CD4-positive, alpha-beta T cell (primary cell): Measurements from ENCODE around the gene PIK3C2G. TPM values are rescaled to one million over a fixed set of nuclear protein-coding genes. Genes with fewer than 3 reads are reported as not detected.

ENCODE experiments used
- ATAC-seq: fragments of 200-7000 bp; cut with Tn5 transposase; one replicate; pipeline ENCODE4 v1.10.0; 2022; ENCODE audit warnings: mild to moderate bottlenecking; ENCODE audit not compliant: poor library complexity
- CTCF ChIA-PET: fragments of 350-600 bp; sonication (Branson Sonifier 250); formaldehyde crosslinking; loops from one replicate; lab custom pipeline; 2021; ENCODE audit warnings: antibody characterized with exemption, inconsistent platforms; lab: Charles Lee
- POLR2A ChIA-PET: fragments of 350-600 bp; sonication (Branson Sonifier 250); formaldehyde crosslinking; loops from one replicate; lab custom pipeline; 2021; ENCODE audit warnings: antibody characterized with exemption, inconsistent platforms; lab: Charles Lee
- DNase-seq, 14 experiments: peaks; one replicate each; pipeline ENCODE4 v3.0.0-alpha.2; 2013 to 2020; ENCODE audit warnings: mixed read lengths in 2 of 14
- H3K27ac ChIP-seq, 2 donors: one replicate each; pipeline versions ENCODE4 v1.5.1 to v1.7.0; 2013; ENCODE audit warnings: low read length in 2 of 2, low read depth in 1 of 2, mild to moderate bottlenecking in 1 of 2
- H3K27me3 ChIP-seq, 2 experiments: 1 replicate in 1 of 2; 2 replicates in 1 of 2; pipeline versions ENCODE4 v1.6.1 to v1.7.0; 2013; ENCODE audit warnings: low read length in 2 of 2, control low read depth in 1 of 2, mild to moderate bottlenecking in 1 of 2, moderate library complexity in 1 of 2; ENCODE audit not compliant: insufficient read depth in 2 of 2, control insufficient read depth in 1 of 2
- H3K36me3 ChIP-seq: one replicate; pipeline ENCODE4 v1.6.1; 2013; ENCODE audit warnings: low read length, control low read depth; ENCODE audit not compliant: insufficient read depth
- H3K4me1 ChIP-seq: one replicate; pipeline ENCODE4 v1.6.1; 2013; ENCODE audit warnings: low read length, control low read depth; ENCODE audit not compliant: insufficient read depth
- H3K4me3 ChIP-seq: one replicate; pipeline ENCODE4 v1.5.1; 2013; ENCODE audit warnings: mild to moderate bottlenecking, low read length, moderate library complexity
- H3K9me3 ChIP-seq, 2 experiments: 1 replicate in 1 of 2; 2 replicates in 1 of 2; pipeline versions ENCODE4 v1.6.1 to v1.7.0; 2013; ENCODE audit warnings: low read length in 2 of 2, mild to moderate bottlenecking in 2 of 2, control low read depth in 1 of 2, moderate library complexity in 1 of 2; ENCODE audit not compliant: control insufficient read depth in 1 of 2, insufficient read depth in 1 of 2
- H3K27ac Mint-ChIP-seq: one replicate; pipeline ENCODE4 v1.8.0; 2020; ENCODE audit warnings: mixed read lengths
- H3K27me3 Mint-ChIP-seq: one replicate; pipeline ENCODE4 v1.8.0; 2021; ENCODE audit warnings: mixed read lengths
- H3K36me3 Mint-ChIP-seq: one replicate; pipeline ENCODE4 v1.8.0; 2021; ENCODE audit warnings: low read depth, mixed read lengths
- H3K4me1 Mint-ChIP-seq: one replicate; pipeline ENCODE4 v1.8.0; 2021; ENCODE audit warnings: low read depth, mixed read lengths
- H3K4me3 Mint-ChIP-seq: one replicate; pipeline ENCODE4 v1.8.0; 2020; ENCODE audit warnings: mild to moderate bottlenecking, mixed read lengths
- H3K9me3 Mint-ChIP-seq: one replicate; pipeline ENCODE4 v1.8.0; 2020; ENCODE audit warnings: mixed read lengths
- CTCF ChIP-seq: fragments of 200-600 bp; IDR thresholded peaks from one replicate; pipeline ENCODE4 v1.8.0; 2022; ENCODE audit warnings: antibody characterized with exemption, mild to moderate bottlenecking
- intact Hi-C, 2 experiments: fragments of 100-400 bp; cut with DNase I in 1 of 2; cut with micrococcal nuclease in 1 of 2; formaldehyde crosslinking; loops; one replicate each; pipeline versions ENCODE4 v1.15.1 to v1.9.0; 2023 to 2025; cut with DNase I, micrococcal nuclease
- total RNA-seq, 174 experiments: library from RNA in 2 of 174; stranded (reverse) in 2 of 174; gene quantifications; one replicate each; pipeline ENCODE4 v1.2.3 and lab custom pipeline; 2021 to 2026

Gene PIK3C2G
- total RNA-seq, 2 experiments from 2014 or later = not detected

- ATAC-seq (no peak), DNase-seq (no peak)
- POLR2A ChIA-PET = no interaction called here
- peaks cover 13% of the 10 kb centered on the region for H3K9me3 Mint-ChIP-seq
- no peak for TF ChIP-seq CTCF
- Histone ChIP-seq H3K27ac (no peak overlapping the region), H3K9me3 (no peaks in the 10 kb centered on the region), H3K4me3 (no peak overlapping the region), H3K4me1 (no peaks in the 10 kb centered on the region), H3K36me3 (no peaks in the 10 kb centered on the region), H3K27me3 (no peaks in the 10 kb centered on the region)
- intact Hi-C loops = no loop called here
- no peak overlapping the region for H3K4me3 Mint-ChIP-seq
- CTCF ChIA-PET = no interaction called here
- H3K27me3 Mint-ChIP-seq = no peaks in the 10 kb centered on the region
- no peak overlapping the region for H3K27ac Mint-ChIP-seq
- no peaks in the 10 kb centered on the region for H3K36me3 Mint-ChIP-seq
- no peaks in the 10 kb centered on the region for H3K4me1 Mint-ChIP-seq
These were observed 285.1 kb downstream of the PIK3C2G start for GRCh38 chr12:18546399-18546798.

GRCh38 chr12:18549598-18549997, 288.3 kb downstream of the PIK3C2G start:
- ATAC-seq = no peak
- no peaks in the 10 kb centered on the region for H3K36me3 ChIP-seq
- no peak for DNase-seq
- Mint-ChIP-seq H3K9me3 (peaks cover 5% of the 10 kb centered on the region), H3K4me1 (no peaks in the 10 kb centered on the region), H3K4me3 (no peak overlapping the region), H3K36me3 (no peaks in the 10 kb centered on the region), H3K27me3 (no peaks in the 10 kb centered on the region), H3K27ac (no peak overlapping the region)
- ChIA-PET POLR2A (no interaction called here), CTCF (no interaction called here)
- no peaks in the 10 kb centered on the region for H3K27me3 ChIP-seq
- TF ChIP-seq CTCF = no peak
- no peak overlapping the region for H3K4me3 ChIP-seq
- H3K27ac ChIP-seq = no peak overlapping the region
- intact Hi-C loops = no loop called here
- H3K4me1 ChIP-seq = no peaks in the 10 kb centered on the region
- H3K9me3 ChIP-seq = no peaks in the 10 kb centered on the region

GRCh38 chr12:18551106-18551505, 289.8 kb downstream of the PIK3C2G start:
- H3K4me1 ChIP-seq = no peaks in the 10 kb centered on the region
- H3K27ac ChIP-seq = no peak overlapping the region
- Mint-ChIP-seq H3K36me3 (no peaks in the 10 kb centered on the region), H3K27ac (no peak overlapping the region), H3K9me3 (peaks cover 5% of the 10 kb centered on the region), H3K4me1 (no peaks in the 10 kb centered on the region), H3K27me3 (no peaks in the 10 kb centered on the region), H3K4me3 (no peak overlapping the region)
- no peaks in the 10 kb centered on the region for H3K27me3 ChIP-seq
- intact Hi-C loops = no loop called here
- no peak overlapping the region for H3K4me3 ChIP-seq
- ChIA-PET POLR2A (no interaction called here), CTCF (no interaction called here)
- DNase-seq (no peak), ATAC-seq (no peak)
- H3K36me3 ChIP-seq = no peaks in the 10 kb centered on the region
- no peak for TF ChIP-seq CTCF
- H3K9me3 ChIP-seq = no peaks in the 10 kb centered on the region
